NCI-H2196 treated with DMSO at 0.1 percent for 48 hours (cell line): ENCODE measurements around the gene RILP.

Source experiments
- DNase-seq: peaks from one replicate; lab custom pipeline; 2025; ENCODE audit not compliant: unreplicated experiment; lab: John Stamatoyannopoulos, UW

The RILP gene

DNA sequence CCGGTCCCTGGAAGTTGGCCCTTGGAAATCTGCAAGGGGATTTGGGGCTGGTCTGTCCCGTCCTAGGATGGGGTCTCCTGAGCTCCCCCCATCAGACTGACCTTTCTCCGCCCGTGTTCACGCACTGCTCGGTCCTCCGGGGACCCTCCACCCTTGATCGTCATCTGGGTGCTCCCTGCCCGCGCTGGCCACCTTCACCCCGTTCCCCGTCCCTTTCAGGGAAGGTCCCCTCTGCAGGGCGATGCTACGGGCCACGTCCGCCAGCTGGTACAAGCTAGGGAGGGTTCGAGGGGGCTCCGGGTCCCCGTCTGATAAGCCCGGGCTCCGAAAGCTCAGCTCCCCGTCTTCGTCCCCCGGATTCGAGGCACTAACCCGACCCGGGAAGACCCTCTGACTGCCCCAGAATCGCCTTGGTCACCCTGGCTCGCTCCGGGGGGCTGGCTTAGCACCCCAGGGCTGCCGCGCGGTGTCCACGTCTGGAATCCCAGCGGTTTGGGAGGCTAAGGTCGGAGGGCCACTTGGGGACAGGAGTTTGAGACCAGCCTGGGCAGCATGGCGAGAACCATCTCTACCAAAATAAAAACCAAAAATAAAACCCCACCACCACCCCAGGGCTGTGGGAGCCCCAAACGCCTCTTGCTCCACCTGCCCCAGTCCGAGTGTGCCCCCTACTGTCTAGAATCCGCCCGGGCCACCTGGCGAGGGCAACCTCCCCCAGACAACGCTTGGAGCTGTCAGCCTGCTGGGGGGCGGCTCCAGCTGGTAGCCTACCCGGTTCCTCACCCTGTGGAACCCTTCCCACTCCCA, 20.0 kb downstream of the RILP start:
- no peak for DNase-seq

DNA sequence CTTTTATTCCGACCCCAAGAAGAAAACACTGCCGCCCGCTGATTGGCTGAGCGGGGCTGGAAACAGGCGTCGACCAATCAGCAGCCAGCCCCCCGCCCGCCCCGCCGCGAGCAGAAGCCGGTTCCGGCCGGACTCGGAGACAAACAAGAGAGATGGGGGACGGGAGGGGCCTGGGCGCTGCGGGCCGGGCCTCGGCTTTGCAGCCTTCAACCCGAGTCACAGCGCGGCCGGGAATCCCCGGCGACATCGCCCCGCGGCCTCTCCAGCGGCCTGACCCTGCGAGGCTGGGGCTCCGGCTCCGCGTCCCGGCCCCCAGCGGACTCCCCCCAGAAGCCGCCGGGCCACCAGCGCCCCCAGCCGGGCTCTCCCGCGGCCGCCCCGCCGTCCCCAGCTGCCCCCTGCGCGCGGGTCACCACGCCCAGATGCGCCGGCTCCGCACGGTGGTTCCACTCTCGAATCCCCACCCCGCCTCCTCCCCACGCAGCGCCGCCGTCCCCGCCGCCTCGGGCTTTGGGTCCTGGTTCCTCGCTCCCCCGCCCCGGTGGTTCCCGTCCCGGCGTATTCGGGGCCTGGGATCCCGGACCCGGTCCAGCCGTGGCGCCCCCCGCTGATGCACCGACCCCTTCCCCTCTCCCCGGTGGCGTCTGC, 20.7 kb downstream of the RILP start:
- peak; percentile 78 for DNase-seq

DNA sequence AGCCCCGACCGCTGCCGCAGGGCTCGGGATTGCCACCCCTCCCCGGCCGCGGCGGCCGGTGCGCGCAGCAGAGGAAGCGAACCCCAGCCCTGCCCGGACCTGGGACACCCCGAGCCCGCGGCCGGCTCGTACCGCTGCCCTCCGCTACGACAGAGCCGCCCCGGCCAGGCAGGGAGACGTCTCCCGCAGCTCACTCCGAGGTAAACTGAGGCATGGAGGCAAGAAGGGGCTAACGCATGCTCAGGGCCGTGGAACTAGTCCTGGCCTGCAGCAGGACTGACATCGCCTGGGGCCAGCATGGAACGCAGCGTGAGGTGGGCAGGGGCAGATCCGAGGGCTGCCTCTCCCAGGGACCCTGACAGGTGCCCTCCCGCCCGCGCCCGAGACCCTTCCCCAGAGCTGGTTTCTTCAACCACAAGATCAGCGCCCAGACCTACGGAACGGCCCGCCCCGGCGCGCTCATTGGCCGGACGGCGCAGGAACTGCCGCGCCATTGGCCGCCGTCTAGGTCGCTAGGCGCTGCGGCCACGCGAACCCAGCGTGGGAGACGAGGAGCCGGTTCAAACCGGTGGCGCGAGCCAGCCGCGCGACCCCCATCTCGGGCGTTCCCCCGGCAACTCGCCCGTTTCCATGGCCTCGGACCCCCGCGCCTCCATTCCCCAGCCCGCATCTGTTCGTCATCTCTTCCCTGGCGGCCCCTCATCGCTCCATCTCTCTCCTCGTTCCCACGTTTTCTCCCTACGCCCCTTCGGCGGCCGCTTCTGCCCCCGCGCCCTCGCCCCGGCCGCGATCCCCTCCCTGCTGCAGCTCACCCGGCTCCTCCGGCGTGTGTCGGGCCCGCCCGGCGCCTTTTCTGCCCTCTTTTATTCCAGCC, 21.4 kb downstream of the RILP start, which contains the start of gene SLC43A2:
Gene SLC43A2, minus strand, starts transcription at position 853 of the 874 bp plus-strand sequence. CDS start 960 bp downstream, outside the sequence.
- peak; percentile 43 for DNase-seq

- DNase-seq: no peak
Measured at GRCh38 chr17:1627182-1627981, 22.3 kb downstream of the RILP start.

DNA sequence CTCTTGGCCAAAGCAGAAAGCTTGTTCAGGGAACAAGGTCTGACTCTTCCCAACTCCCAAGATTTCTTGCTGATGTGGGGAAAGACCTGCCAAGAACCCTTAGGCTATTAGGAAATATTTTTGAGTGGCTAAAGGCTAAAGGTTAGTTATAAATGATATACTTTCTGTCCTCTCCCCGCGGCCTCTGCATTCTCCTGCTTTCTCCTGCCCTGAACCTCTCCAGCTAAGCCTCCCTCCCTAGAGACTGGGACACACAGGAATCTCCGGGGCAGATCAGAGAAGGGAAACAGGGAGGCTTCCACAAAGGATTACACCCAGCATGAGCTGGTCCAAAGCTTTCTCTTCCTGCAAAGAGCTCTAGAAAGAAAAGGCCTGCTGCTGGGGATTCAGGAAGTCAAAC, 23.3 kb downstream of the RILP start:
- no peak for DNase-seq

DNA sequence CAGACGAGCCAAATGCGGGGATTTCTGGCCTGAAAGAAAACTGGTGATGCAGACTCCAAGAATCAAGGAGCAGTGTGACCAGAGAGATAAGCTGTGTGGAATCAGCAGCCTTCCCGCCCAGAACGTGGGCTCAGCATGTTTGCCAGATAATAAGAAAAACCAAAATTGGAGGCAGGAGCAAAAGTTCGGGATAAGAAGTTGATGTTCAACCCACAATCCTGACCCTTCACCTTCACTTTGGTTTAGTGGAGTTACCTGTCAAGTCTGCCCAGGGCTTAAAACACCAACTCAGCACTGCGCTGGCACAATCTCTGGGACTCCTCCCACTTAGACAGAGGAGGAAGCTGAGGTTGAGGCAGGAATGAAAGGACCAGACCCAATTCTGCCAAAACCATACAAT, 24.1 kb downstream of the RILP start:
- no peak for DNase-seq

DNA sequence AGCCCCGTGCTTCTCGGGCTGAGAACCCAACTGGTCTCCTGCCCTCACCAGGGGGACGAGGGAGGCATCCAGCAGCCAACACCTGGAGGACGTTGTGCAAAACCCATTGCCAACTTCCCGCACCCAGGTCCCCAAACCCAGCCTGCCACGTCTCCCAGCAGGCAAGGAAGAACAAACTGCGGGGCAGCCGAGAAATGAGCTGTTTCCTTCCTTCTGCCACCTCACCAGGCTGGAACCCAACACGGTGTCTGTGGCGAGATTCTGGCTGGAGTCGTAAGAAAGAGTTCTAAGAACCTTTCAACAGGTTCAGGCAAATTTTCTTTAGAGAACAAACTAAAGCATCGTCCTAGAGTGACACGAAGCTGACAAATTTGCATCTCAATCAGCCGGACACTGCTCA, 24.6 kb downstream of the RILP start:
- no peak for DNase-seq

GRCh38 chr17:1624650-1625049, 25.0 kb downstream of the RILP start:
- DNase-seq: no peak

DNA sequence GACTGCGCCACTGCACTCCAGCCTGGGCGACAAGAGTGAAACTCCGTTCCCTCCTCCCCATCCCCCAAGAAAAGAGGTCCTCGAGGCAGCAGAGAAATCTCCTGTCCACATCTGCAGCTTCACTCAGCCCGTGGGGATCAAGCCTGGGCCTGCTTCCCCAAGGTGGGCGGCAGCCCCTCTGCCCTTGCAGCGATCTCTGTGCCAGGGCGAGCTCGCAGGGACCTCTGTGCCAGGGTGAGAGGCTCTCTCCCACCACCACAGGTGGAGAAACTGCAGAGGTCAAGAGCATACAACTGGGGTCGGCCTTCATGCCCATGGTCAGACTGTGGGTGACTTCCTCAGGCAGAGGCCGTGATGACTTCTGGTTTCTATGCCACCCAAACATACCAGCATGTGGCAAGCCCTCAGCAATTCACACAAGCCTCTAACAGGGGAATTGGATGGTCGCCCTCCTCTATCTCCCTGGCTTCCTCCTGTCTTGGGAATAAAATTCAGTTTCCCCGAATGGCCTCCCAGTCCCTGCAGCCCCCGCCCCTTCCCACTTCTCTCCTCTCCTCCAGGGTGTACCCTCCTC, 26.5 kb downstream of the RILP start:
- DNase-seq: no peak

- no peak for DNase-seq
Measured at GRCh38 chr17:1621273-1621954, 28.3 kb downstream of the RILP start.

- no peak for DNase-seq
Measured at GRCh38 chr17:1620486-1620885, 29.2 kb downstream of the RILP start.

GRCh38 chr17:1617620-1618174, 32.0 kb downstream of the RILP start:
- DNase-seq: no peak

DNA sequence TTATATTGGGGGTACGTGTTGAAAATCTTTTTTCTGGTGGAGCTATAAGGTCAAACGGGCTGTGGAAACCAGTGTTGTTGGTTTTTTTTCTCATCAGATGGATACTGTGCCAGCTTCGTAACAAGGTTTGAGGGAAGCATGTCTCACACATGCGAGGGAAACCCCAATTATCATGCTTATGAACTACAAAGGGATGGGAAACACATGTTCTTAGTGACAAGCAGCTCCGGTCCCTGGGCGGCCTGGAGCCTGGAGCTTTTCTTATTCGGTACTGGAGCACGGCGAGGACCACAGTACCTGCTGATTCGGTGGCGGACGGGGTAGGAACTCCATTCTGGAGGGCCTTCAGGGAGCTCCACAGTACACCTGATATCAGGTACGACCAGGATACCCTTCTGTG, 33.6 kb downstream of the RILP start:
- no peak for DNase-seq

DNA sequence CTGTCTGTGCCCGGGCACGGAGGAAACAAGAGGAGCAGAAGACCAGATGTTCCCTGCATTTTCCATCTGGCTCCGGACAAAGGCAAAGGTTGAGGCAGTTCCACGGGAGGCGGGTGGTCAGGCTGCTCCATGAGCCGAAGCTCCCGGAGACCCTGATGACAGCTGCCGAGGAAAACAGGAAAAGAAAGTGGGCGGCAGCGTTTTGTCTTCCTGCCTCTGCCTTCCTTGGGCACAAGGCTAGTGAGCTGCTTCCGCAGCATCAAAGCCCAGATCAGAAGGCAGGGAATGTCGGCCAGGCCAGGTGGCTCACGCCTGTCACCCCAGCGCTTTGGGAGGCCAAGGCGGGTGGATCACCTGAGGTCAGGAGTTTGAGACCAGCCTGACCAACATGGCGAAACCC, 37.3 kb downstream of the RILP start:
- no peak for DNase-seq

DNA sequence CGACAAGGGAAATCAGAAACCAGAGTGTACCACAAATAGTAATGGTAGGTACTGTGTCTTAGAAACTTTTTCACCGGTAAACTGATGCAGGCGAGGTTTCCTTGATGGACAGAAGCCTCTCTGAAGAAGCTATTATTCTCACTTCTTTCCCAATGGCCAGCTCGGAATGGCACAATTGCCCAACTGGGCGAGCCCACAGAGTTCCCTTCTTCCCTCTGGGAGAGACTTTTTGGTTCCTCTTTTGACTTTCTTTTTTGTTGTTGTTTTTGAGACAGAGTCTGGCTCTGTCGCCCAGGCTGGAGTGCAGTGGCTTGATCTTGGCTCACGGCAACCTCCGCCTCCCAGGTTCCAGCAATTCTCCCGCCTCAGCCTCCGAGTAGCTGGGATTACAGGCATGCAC, 38.0 kb downstream of the RILP start:
- DNase-seq: no peak

- DNase-seq: no peak
Measured at GRCh38 chr17:1608676-1609075, 41.0 kb downstream of the RILP start.

DNA sequence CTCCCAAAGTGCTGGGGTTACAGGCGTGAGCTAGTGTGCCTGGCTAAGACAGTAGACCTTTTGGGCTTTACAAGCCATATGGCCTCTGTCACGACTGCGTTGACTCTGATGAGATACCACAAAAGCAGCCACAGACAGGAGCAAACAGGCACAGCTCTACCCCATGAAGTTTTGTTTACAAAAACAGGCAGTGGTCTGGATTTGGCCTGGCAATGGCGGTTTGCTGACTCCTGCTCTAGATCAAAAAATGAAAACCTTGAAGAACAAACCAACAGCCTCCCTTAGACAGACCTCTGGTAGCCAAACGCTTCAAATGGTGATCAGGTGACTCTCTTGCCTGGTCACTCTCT, 41.7 kb downstream of the RILP start:
- no peak for DNase-seq

GRCh38 chr17:1606352-1606985, 43.2 kb downstream of the RILP start:
- no peak for DNase-seq

DNA sequence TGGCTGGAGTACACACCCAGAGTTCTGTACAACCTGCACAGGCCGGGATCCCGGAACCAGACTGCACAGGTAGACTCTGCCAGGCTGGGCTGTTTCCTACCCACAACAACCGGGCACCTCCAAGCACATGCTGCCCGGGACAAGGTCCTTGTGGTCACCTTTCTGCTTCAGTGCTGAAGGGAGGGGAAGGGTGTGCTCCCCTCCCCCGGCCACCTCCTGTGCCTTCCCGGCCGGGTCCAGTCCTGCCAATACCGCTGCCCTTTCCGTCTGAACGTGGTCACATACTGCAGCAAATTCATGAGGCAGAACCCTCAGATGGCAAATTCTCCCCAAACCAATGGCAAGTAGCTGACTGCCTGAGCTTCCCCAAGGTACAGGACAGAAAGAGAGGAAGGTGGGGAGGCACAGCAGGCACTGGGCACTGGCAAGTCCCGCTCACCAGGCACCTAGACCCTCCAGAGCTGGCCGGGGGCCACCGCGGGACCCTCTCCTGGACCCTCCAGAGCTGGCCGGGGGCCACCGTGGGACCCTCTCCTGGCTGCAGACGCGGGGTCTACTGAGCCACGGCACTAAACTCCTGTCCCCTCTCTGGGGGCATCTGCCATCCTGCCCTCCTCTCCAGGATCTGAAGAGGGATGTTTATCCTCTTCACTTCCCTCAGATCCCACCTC, 43.9 kb downstream of the RILP start:
- no peak for DNase-seq
